ENCODE results near the gene SAFB. TPM values are rescaled to one million over a fixed set of nuclear protein-coding genes. Genes with fewer than 3 reads are reported as not detected.
A peak's percentile ranks its signal among the peaks of the same experiment; 100 is the strongest.

The SAFB gene
- total RNA-seq, 1 donor from 2014 or later = 87.1 TPM

GRCh38 chr19:5631567-5632240 lies 8.8 kb downstream of the SAFB start:
- no peaks in the 10 kb centered on the region for H3K9me3 ChIP-seq
- H3K4me3 ChIP-seq = no peak overlapping the region
- DNase-seq = no peak
- peaks cover 84% of the 10 kb centered on the region for H3K4me1 ChIP-seq
- intact Hi-C loops (cut with DNase I) = no loop called here
- no peaks in the 10 kb centered on the region for H3K27me3 ChIP-seq (ENCODE audit: low read depth)
- no peak for ATAC-seq
- no peak for TF ChIP-seq CTCF (IDR thresholded peaks at IDR 0.05)
- peaks cover 38% of the 10 kb centered on the region for H3K36me3 ChIP-seq
- H3K27ac ChIP-seq = peak overlapping the region; percentile 29

- H3K4me3 ChIP-seq = no peak overlapping the region
- intact Hi-C loops (cut with DNase I) = no loop called here
- DNase-seq = no peak
- H3K27me3 ChIP-seq (ENCODE audit: low read depth) = no peaks in the 10 kb centered on the region
- no peak for ATAC-seq
- peaks cover 82% of the 10 kb centered on the region for H3K4me1 ChIP-seq
- H3K36me3 ChIP-seq = peaks cover 33% of the 10 kb centered on the region
- no peak for TF ChIP-seq CTCF (IDR thresholded peaks at IDR 0.05)
- no peaks in the 10 kb centered on the region for H3K9me3 ChIP-seq
- H3K27ac ChIP-seq = peak overlapping the region; percentile 29
Measured at GRCh38 chr19:5632241-5632612, 9.3 kb downstream of the SAFB start.

- Histone ChIP-seq H3K9me3 (no peaks in the 10 kb centered on the region), H3K27me3 (ENCODE audit: low read depth) (no peaks in the 10 kb centered on the region), H3K4me3 (no peak overlapping the region), H3K27ac (no peak overlapping the region), H3K36me3 (peaks cover 29% of the 10 kb centered on the region), H3K4me1 (peaks cover 82% of the 10 kb centered on the region)
- intact Hi-C loops (cut with DNase I) = no loop called here
- ATAC-seq (no peak), DNase-seq (no peak)
- TF ChIP-seq CTCF (IDR thresholded peaks at IDR 0.05) = no peak
Measured at GRCh38 chr19:5632657-5633056, 9.8 kb downstream of the SAFB start.

- no peak overlapping the region for H3K4me3 ChIP-seq
- H3K27me3 ChIP-seq (ENCODE audit: low read depth) = no peaks in the 10 kb centered on the region
- H3K27ac ChIP-seq = no peak overlapping the region
- no peaks in the 10 kb centered on the region for H3K9me3 ChIP-seq
- peaks cover 3% of the 10 kb centered on the region for H3K36me3 ChIP-seq
- intact Hi-C loops (cut with DNase I) = no loop called here
- peak in 1 of 2 donors; percentile 29 for ATAC-seq
- no peak for DNase-seq
- no peak for TF ChIP-seq CTCF (IDR thresholded peaks at IDR 0.05)
- peaks cover 63% of the 10 kb centered on the region for H3K4me1 ChIP-seq
Measured at GRCh38 chr19:5635427-5635826, 12.5 kb downstream of the SAFB start.

GRCh38 chr19:5637971-5638370 lies 15.1 kb downstream of the SAFB start:
- intact Hi-C loops (cut with DNase I) = no loop called here
- Histone ChIP-seq H3K4me1 (peaks cover 40% of the 10 kb centered on the region), H3K27me3 (ENCODE audit: low read depth) (no peaks in the 10 kb centered on the region), H3K27ac (no peak overlapping the region), H3K36me3 (peaks cover 19% of the 10 kb centered on the region), H3K4me3 (no peak overlapping the region), H3K9me3 (no peaks in the 10 kb centered on the region)
- ATAC-seq (no peak), DNase-seq (no peak)
- TF ChIP-seq CTCF (IDR thresholded peaks at IDR 0.05) = no peak

Measured in lower lobe of right lung (tissue), 2 donors.